ENCODE measurements around the gene METRNL. TPM values are rescaled to one million over a fixed set of nuclear protein-coding genes. Genes with fewer than 3 reads are reported as not detected.
"Not testable (repeated sequence)": the region's sequence is repeated elsewhere in the genome, so short reads cannot be mapped to it uniquely, and the experiment has no call there.

The METRNL gene
- total RNA-seq, 6 experiments from 2014 or later, result 54.4 to 96.7 (median 90.9) TPM

GRCh38 chr17:83041305-83041704 lies 38.1 kb upstream of the METRNL start:
- Mint-ChIP-seq H3K4me1 (ENCODE audit: low read depth) (no peaks in the 10 kb centered on the region), H3K27me3 (ENCODE audit: insufficient read depth) (no peaks in the 10 kb centered on the region; the same call in 1 of the 2 replicates), H3K4me3 (no peak overlapping the region), H3K36me3 (ENCODE audit: low read depth) (peaks cover 58% of the 10 kb centered on the region), H3K9me3 (peaks cover 40% of the 10 kb centered on the region), H3K27ac (no peak overlapping the region)
- DNase-seq, result no peak
- no peak for TF ChIP-seq CTCF (IDR thresholded peaks at IDR 0.05)

GRCh38 chr17:83042522-83043158 lies 36.8 kb upstream of the METRNL start:
- H3K27me3 Mint-ChIP-seq (ENCODE audit: insufficient read depth), result no peaks in the 10 kb centered on the region; the same call in 1 of the 2 replicates
- H3K4me1 Mint-ChIP-seq (ENCODE audit: low read depth), result no peaks in the 10 kb centered on the region
- peaks cover 44% of the 10 kb centered on the region for H3K9me3 Mint-ChIP-seq
- TF ChIP-seq CTCF (IDR thresholded peaks at IDR 0.05), result no peak
- DNase-seq, result no peak
- H3K27ac Mint-ChIP-seq, result no peak overlapping the region
- peaks cover 62% of the 10 kb centered on the region for H3K36me3 Mint-ChIP-seq (ENCODE audit: low read depth)
- no peak overlapping the region for H3K4me3 Mint-ChIP-seq

- peaks cover 49% of the 10 kb centered on the region for H3K9me3 Mint-ChIP-seq
- not testable (repeated sequence) for H3K27me3 Mint-ChIP-seq (ENCODE audit: insufficient read depth); H3K27ac Mint-ChIP-seq; DNase-seq; H3K4me3 Mint-ChIP-seq
- H3K36me3 Mint-ChIP-seq (ENCODE audit: low read depth), result peaks cover 70% of the 10 kb centered on the region
- peaks cover 13% of the 10 kb centered on the region for H3K4me1 Mint-ChIP-seq (ENCODE audit: low read depth)
These were observed 34.9 kb upstream of the METRNL start for GRCh38 chr17:83044479-83044878.

GRCh38 chr17:83046448-83047181 lies 32.8 kb upstream of the METRNL start:
- Mint-ChIP-seq H3K27me3 (ENCODE audit: insufficient read depth) (no peaks in the 10 kb centered on the region; the same call in 1 of the 2 replicates), H3K9me3 (peaks cover 31% of the 10 kb centered on the region), H3K4me3 (no peak overlapping the region), H3K36me3 (ENCODE audit: low read depth) (peaks cover 53% of the 10 kb centered on the region), H3K27ac (no peak overlapping the region), H3K4me1 (ENCODE audit: low read depth) (peaks cover 13% of the 10 kb centered on the region)
- DNase-seq, result no peak
- no peak for TF ChIP-seq CTCF (IDR thresholded peaks at IDR 0.05)

- H3K9me3 Mint-ChIP-seq, result peaks cover 26% of the 10 kb centered on the region
- no peak for TF ChIP-seq CTCF (IDR thresholded peaks at IDR 0.05)
These were observed 32.3 kb upstream of the METRNL start for GRCh38 chr17:83047182-83047478.

GRCh38 chr17:83047818-83048475 lies 31.5 kb upstream of the METRNL start:
- not testable (repeated sequence) for H3K27me3 Mint-ChIP-seq (ENCODE audit: insufficient read depth); DNase-seq
- Mint-ChIP-seq H3K4me3 (peak overlapping the region; percentile 71), H3K9me3 (peaks cover 18% of the 10 kb centered on the region), H3K36me3 (ENCODE audit: low read depth) (peaks cover 39% of the 10 kb centered on the region), H3K27ac (peak overlapping the region; percentile 97), H3K4me1 (ENCODE audit: low read depth) (peaks cover 13% of the 10 kb centered on the region)

More at GRCh38 chr17:83047182-83047478, 32.3 kb upstream of the METRNL start:
- DNase-seq, result no peak
- Mint-ChIP-seq H3K27me3 (ENCODE audit: insufficient read depth) (no peaks in the 10 kb centered on the region; the same call in 1 of the 2 replicates), H3K4me3 (no peak overlapping the region), H3K27ac (no peak overlapping the region), H3K36me3 (ENCODE audit: low read depth) (peaks cover 48% of the 10 kb centered on the region), H3K4me1 (ENCODE audit: low read depth) (peaks cover 13% of the 10 kb centered on the region)
